Measurements from ENCODE around the gene STAM. TPM values are rescaled to one million over a fixed set of nuclear protein-coding genes. Genes with fewer than 3 reads are reported as not detected.

The STAM gene
- total RNA-seq, 2 experiments from 2014 or later, result 52.4 to 53.3 TPM

- no peaks in the 10 kb centered on the region for H3K9me3 Mint-ChIP-seq
- ChIA-PET CTCF (interaction anchor here (1.1 to 1.4 kb wide), 3 partner anchors 27 to 120 kb away, joined by 3 to 4 read pairs (median 3); partner anchors contain the start of gene STAM), POLR2A (interaction anchor here (1.0 to 2.4 kb wide), 2 partner anchors 27 to 52 kb away, joined by 4 to 19 read pairs; partner anchors contain the start of gene STAM)
- H3K27ac ChIP-seq (ENCODE audit: low read depth in 1 of 2, low read length in 2 of 2), result no peak within 1 kb of the TSS
- no peak for TF ChIP-seq CTCF (IDR thresholded peaks at IDR 0.05)
- intact Hi-C loops (cut with DNase I, micrococcal nuclease), result loop anchor here in 1 of 2 experiments (2.0 kb wide), 1 partner anchor 70 kb away; no protein-coding TSS in a partner anchor
- peak within 1 kb of the TSS; percentile 66 for H3K4me3 ChIP-seq (ENCODE audit: low read length)
- H3K36me3 Mint-ChIP-seq (ENCODE audit: low read depth), result peaks cover 4% of the 10 kb centered on the region
- peaks cover 0 to 5% of the 10 kb centered on the region in 2 experiments for H3K27me3 ChIP-seq (ENCODE audit: control insufficient read depth in 1 of 2, insufficient read depth in 2 of 2, low read length in 2 of 2)
- peak in 13 of 14 experiments; percentile 5 to 68 (median 37) for DNase-seq
- no peak within 1 kb of the TSS for H3K27ac Mint-ChIP-seq
- no peaks in the 10 kb centered on the region for H3K9me3 ChIP-seq (ENCODE audit: control insufficient read depth in 1 of 2, insufficient read depth in 1 of 2, low read length in 2 of 2)
- peaks cover 6% of the 10 kb centered on the region for H3K4me1 Mint-ChIP-seq (ENCODE audit: low read depth)
- H3K27me3 Mint-ChIP-seq, result peaks cover 18% of the 10 kb centered on the region
- peaks cover 13% of the 10 kb centered on the region for H3K4me1 ChIP-seq (ENCODE audit: insufficient read depth, low read length)
- no peaks in the 10 kb centered on the region for H3K36me3 ChIP-seq (ENCODE audit: insufficient read depth, low read length)
- H3K4me3 Mint-ChIP-seq, result peak within 1 kb of the TSS; percentile 92
- ATAC-seq (ENCODE audit: poor library complexity), result peak; percentile 73
Observed at GRCh38 chr10:17617031-17617911, 26.7 kb upstream of the STAM start, which contains the start of gene HACD1. TSS of gene HACD1 (minus strand) at chr10:17617374. CDS start at chr10:17617339, 35 bp downstream.

GRCh38 chr10:17622061-17622460 lies 21.9 kb upstream of the STAM start:
- H3K9me3 ChIP-seq (ENCODE audit: control insufficient read depth in 1 of 2, insufficient read depth in 1 of 2, low read length in 2 of 2), result no peaks in the 10 kb centered on the region
- DNase-seq (no peak), ATAC-seq (ENCODE audit: poor library complexity) (no peak)
- no peak overlapping the region for H3K27ac Mint-ChIP-seq
- peaks cover 6% of the 10 kb centered on the region for H3K4me1 Mint-ChIP-seq (ENCODE audit: low read depth)
- no peak overlapping the region for H3K27ac ChIP-seq (ENCODE audit: low read depth in 1 of 2, low read length in 2 of 2)
- H3K36me3 ChIP-seq (ENCODE audit: insufficient read depth, low read length), result no peaks in the 10 kb centered on the region
- CTCF ChIA-PET, result no interaction called here
- H3K4me3 ChIP-seq (ENCODE audit: low read length), result no peak overlapping the region
- H3K27me3 ChIP-seq (ENCODE audit: control insufficient read depth in 1 of 2, insufficient read depth in 2 of 2, low read length in 2 of 2), result peaks cover 0 to 12% of the 10 kb centered on the region in 2 experiments
- intact Hi-C loops (cut with DNase I, micrococcal nuclease), result no loop called here
- POLR2A ChIA-PET, result no interaction called here
- peaks cover 8% of the 10 kb centered on the region for H3K4me1 ChIP-seq (ENCODE audit: insufficient read depth, low read length)
- no peak overlapping the region for H3K4me3 Mint-ChIP-seq
- H3K27me3 Mint-ChIP-seq, result peaks cover 23% of the 10 kb centered on the region
- H3K9me3 Mint-ChIP-seq, result no peaks in the 10 kb centered on the region
- peaks cover 4% of the 10 kb centered on the region for H3K36me3 Mint-ChIP-seq (ENCODE audit: low read depth)
- TF ChIP-seq CTCF (IDR thresholded peaks at IDR 0.05), result no peak

- H3K4me3 ChIP-seq (ENCODE audit: low read length), result no peak overlapping the region
- H3K27ac ChIP-seq (ENCODE audit: low read depth in 1 of 2, low read length in 2 of 2), result no peak overlapping the region
- TF ChIP-seq CTCF (IDR thresholded peaks at IDR 0.05), result no peak
- ChIA-PET CTCF (no interaction called here), POLR2A (no interaction called here)
- intact Hi-C loops (cut with DNase I, micrococcal nuclease), result no loop called here
- no peaks in the 10 kb centered on the region for H3K9me3 ChIP-seq (ENCODE audit: control insufficient read depth in 1 of 2, insufficient read depth in 1 of 2, low read length in 2 of 2)
- Mint-ChIP-seq H3K4me3 (no peak overlapping the region), H3K36me3 (ENCODE audit: low read depth) (no peaks in the 10 kb centered on the region), H3K27ac (no peak overlapping the region), H3K9me3 (no peaks in the 10 kb centered on the region), H3K4me1 (ENCODE audit: low read depth) (no peaks in the 10 kb centered on the region), H3K27me3 (peaks cover 9% of the 10 kb centered on the region)
- DNase-seq, result no peak
- no peaks in the 10 kb centered on the region for H3K4me1 ChIP-seq (ENCODE audit: insufficient read depth, low read length)
- no peak for ATAC-seq (ENCODE audit: poor library complexity)
- no peaks in the 10 kb centered on the region for H3K36me3 ChIP-seq (ENCODE audit: insufficient read depth, low read length)
- peaks cover 0 to 12% of the 10 kb centered on the region in 2 experiments for H3K27me3 ChIP-seq (ENCODE audit: control insufficient read depth in 1 of 2, insufficient read depth in 2 of 2, low read length in 2 of 2)
Observed at GRCh38 chr10:17624996-17625395, 19.0 kb upstream of the STAM start.
